Thoracic aorta (tissue), 2 donors: ENCODE data around the gene SH3PXD2B. TPM values are rescaled to one million over a fixed set of nuclear protein-coding genes. Genes with fewer than 3 reads are reported as not detected.

Experiments used
- ATAC-seq: fragments of 150-250 bp; one replicate; pipeline ENCODE4 v1.8.0; 2017; ENCODE audit warnings: low read depth; ENCODE audit not compliant: insufficient number of reproducible peaks, low FRiP score
- DNase-seq: peaks from one replicate; pipeline ENCODE4 v3.0.0-alpha.2; 2020; ENCODE audit warnings: low spot score
- H3K27ac ChIP-seq, 2 donors: fragments of 200-600 bp; sonication (generic); 1 replicate in 1 of 2; 2 replicates in 1 of 2; pipeline ENCODE4 v1.5.1; 2016; ENCODE audit warnings: mild to moderate bottlenecking in 2 of 2, moderate library complexity in 2 of 2
- H3K27me3 ChIP-seq: fragments of 200-600 bp; sonication (generic); replicated peaks from 2 replicates; pipeline ENCODE4 v1.6.0; 2016; ENCODE audit warnings: mild to moderate bottlenecking; ENCODE audit not compliant: insufficient read depth
- H3K36me3 ChIP-seq: fragments of 200-600 bp; sonication (generic); one replicate; pipeline ENCODE4 v1.5.1; 2016
- H3K4me1 ChIP-seq, 2 donors: fragments of 200-600 bp; sonication (generic); 1 replicate in 1 of 2; 2 replicates in 1 of 2; pipeline versions ENCODE4 v1.5.1 to v1.6.0; 2016; ENCODE audit warnings: low read depth in 2 of 2, mild to moderate bottlenecking in 1 of 2; ENCODE audit not compliant: control insufficient read depth in 1 of 2
- H3K4me3 ChIP-seq: fragments of 200-600 bp; sonication (generic); 2 replicates; pipeline ENCODE4 v1.5.1; 2016; ENCODE audit warnings: mild to moderate bottlenecking
- H3K9me3 ChIP-seq: fragments of 200-600 bp; sonication (generic); 2 replicates; pipeline ENCODE4 v1.5.1; 2016
- total RNA-seq, 2 donors: library from RNA; depleted of rRNA; stranded (reverse); fragments of >200 nt; gene quantifications; one replicate each; pipeline versions ENCODE4 v1.1.0 to v1.2.3, GENCODE V29; 2016
- TF ChIP-seq, protein P1 (sequence below): fragments of 200-600 bp; sonication (generic); IDR thresholded peaks from one replicate; pipeline ENCODE4 v1.5.1; 2019; ENCODE audit warnings: antibody characterized with exemption

SH3PXD2B gene
- total RNA-seq, 2 donors from 2014 or later, result 31.4 to 42.0 TPM

DNA sequence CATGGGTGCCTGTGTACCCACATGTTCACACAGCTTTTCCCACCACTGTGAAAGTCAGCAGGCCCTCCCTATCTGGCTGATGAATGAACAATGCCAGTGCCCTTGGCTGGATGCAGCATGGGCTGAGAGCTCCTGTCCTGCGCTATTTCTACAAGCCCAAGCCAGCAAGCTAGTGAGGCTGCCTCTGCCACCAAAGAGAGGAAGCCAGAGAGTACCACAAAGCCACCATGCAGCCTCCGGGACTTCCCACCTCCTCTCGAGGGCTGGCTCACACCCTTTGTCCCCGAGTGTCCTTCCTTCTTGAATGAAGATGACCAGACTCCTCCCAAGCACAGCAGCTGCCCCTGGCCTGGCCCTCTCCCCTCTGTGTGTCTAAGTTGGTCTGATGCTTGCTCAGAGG lies 76.5 kb downstream of the SH3PXD2B start:
- H3K4me1 ChIP-seq, result peaks cover 0 to 13% of the 10 kb centered on the region in 2 donors
- peaks cover 5% of the 10 kb centered on the region for H3K36me3 ChIP-seq
- H3K27ac ChIP-seq, result no peak overlapping the region
- no peaks in the 10 kb centered on the region for H3K9me3 ChIP-seq
- H3K27me3 ChIP-seq, result no peaks in the 10 kb centered on the region
- H3K4me3 ChIP-seq, result no peak overlapping the region
- TF ChIP-seq, protein P1, sequence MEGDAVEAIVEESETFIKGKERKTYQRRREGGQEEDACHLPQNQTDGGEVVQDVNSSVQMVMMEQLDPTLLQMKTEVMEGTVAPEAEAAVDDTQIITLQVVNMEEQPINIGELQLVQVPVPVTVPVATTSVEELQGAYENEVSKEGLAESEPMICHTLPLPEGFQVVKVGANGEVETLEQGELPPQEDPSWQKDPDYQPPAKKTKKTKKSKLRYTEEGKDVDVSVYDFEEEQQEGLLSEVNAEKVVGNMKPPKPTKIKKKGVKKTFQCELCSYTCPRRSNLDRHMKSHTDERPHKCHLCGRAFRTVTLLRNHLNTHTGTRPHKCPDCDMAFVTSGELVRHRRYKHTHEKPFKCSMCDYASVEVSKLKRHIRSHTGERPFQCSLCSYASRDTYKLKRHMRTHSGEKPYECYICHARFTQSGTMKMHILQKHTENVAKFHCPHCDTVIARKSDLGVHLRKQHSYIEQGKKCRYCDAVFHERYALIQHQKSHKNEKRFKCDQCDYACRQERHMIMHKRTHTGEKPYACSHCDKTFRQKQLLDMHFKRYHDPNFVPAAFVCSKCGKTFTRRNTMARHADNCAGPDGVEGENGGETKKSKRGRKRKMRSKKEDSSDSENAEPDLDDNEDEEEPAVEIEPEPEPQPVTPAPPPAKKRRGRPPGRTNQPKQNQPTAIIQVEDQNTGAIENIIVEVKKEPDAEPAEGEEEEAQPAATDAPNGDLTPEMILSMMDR, result no peak
- DNase-seq (no peak), ATAC-seq (no peak)

DNA sequence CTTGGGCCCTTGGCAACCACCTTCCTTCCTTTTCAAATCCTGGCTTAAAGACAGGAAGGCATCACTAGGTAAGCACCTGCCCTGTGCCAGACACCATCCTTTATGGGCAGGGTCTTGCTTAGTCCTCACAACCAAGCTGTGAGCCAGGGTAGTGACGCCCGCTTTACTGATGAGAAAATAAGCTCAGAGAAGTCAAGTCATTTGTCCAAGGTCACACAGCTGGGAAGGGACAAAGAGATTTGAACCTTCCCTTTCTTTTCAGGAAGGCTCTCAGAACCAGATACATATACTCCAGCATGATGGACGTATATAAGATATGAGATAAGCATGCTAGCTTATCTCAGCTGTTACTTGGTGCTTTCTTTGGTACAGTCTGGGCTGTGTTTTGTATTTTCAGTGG lies 76.9 kb downstream of the SH3PXD2B start:
- H3K9me3 ChIP-seq, result no peaks in the 10 kb centered on the region
- ATAC-seq (no peak), DNase-seq (no peak)
- no peaks in the 10 kb centered on the region for H3K27me3 ChIP-seq
- TF ChIP-seq, protein P1, result no peak
- peaks cover 0 to 13% of the 10 kb centered on the region in 2 donors for H3K4me1 ChIP-seq
- H3K4me3 ChIP-seq, result no peak overlapping the region
- no peak overlapping the region for H3K27ac ChIP-seq
- peaks cover 5% of the 10 kb centered on the region for H3K36me3 ChIP-seq

DNA sequence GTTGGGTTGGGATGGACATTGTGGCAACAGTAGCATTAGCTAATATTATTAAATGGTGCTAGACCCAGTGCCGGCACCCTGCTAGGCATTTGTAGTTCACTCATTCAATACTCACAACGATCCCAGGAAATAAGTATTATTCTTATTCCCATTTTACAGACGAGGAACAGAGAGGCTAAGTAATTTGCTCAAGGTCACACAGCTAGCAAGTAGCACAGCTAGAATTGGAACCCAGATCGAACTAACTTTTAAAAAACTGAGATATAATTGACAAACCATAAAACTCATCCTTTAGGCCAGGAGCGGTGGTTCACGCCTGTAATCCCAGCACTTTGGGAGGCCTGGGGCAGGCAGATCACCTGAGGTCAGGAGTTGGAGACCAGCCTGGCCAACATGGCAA lies 79.5 kb downstream of the SH3PXD2B start:
- Histone ChIP-seq H3K4me3 (no peak overlapping the region), H3K27ac (no peak overlapping the region), H3K36me3 (peaks cover 12% of the 10 kb centered on the region), H3K9me3 (peaks cover 3% of the 10 kb centered on the region), H3K27me3 (no peaks in the 10 kb centered on the region), H3K4me1 (no peaks in the 10 kb centered on the region)
- ATAC-seq (no peak), DNase-seq (no peak)
- TF ChIP-seq, protein P1, result no peak

DNA sequence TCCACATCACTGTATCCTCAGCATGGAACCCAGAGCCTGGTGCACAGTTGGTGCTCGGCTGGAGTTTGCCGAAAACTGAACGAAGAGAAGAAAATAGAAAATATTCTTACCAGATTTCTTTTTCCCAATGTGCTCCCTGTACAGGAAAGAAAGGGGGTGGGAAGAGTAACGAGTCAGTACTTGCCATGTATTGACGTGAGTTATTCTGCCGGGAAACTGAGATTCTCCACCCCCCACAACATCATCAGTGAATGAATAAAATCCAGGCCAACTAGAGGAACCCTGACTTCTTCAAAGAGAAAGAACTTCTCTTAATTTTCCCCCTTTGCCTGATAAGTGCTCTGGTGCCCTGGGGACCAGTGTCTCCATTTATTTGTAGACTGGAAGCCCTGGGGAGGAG lies 80.6 kb downstream of the SH3PXD2B start:
- no peak overlapping the region for H3K4me3 ChIP-seq
- TF ChIP-seq, protein P1, result no peak
- ATAC-seq, result no peak
- no peak for DNase-seq
- peaks cover 3% of the 10 kb centered on the region for H3K9me3 ChIP-seq
- no peaks in the 10 kb centered on the region for H3K4me1 ChIP-seq
- peaks cover 12% of the 10 kb centered on the region for H3K36me3 ChIP-seq
- H3K27me3 ChIP-seq, result no peaks in the 10 kb centered on the region
- no peak overlapping the region for H3K27ac ChIP-seq

DNA sequence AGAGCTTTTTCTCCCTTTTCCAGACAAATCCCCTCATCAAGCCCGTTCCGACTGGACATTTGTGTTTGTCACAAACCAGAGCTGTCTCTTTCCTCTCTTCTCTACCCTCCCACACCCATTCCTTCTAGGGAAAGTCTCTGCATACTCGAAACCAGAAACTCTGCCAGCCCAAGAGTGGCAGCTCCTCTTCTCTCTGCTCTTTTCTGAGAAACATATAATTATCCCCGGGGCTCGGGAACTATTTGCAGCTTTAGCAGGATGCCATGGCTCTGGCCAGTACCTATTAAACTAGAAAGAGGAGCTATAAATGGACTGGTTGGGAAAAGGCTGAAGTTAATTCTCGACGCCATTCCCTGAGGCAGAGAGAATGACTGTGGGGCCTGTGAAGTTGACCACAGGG lies 82.6 kb downstream of the SH3PXD2B start:
- ATAC-seq (no peak), DNase-seq (no peak)
- Histone ChIP-seq H3K9me3 (peaks cover 3% of the 10 kb centered on the region), H3K4me3 (no peak overlapping the region), H3K36me3 (peaks cover 12% of the 10 kb centered on the region), H3K27ac (no peak overlapping the region), H3K27me3 (no peaks in the 10 kb centered on the region), H3K4me1 (no peaks in the 10 kb centered on the region)
- TF ChIP-seq, protein P1, result no peak
